IPS-NIHi11 (cell line): ENCODE results near the gene KCNK10.

ENCODE experiments used
- DNase-seq: peaks from one replicate; pipeline ENCODE4 v3.0.0; 2012; ENCODE audit warnings: mixed read lengths, low spot score

KCNK10 gene

DNA sequence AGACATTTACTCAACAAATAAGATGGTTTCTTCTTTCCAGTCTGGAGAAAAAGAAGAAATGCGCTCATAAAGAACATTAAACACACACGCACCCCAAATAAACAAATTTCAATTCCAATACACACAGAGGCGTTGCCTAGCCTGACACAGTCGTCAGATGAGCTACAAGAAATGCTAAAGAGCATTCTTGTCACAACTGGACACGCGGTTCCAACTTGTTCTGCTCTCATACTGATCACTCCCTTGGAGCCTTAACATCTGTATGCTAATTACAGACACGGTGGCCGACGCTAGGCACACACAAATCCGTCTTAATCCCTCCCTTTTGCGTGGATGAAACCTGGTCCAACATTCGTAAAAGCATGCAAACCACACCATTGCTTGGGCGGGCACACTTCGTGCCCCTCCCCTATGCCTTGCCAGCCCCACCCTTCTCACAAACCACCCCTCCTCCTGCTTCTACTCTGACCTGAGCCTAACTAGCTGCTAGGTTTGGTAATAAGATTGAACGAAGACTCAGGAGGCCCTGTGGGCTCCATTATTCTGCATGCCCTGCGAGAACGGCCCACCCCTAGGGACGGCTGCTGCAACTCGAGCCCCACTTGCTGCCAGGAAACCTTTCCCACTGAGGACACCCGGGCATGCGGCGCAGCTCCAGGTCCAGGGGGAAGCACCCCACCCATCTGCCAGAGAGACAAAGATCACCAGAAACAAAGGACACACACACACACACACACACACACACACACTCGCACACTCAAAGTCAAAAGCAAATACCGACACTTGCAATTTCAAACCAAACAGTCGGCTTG lies 1.2 kb downstream of the KCNK10 start:
- peak; percentile 14 for DNase-seq

GRCh38 chr14:88318406-88318805 lies 4.7 kb downstream of the KCNK10 start:
- no peak for DNase-seq

DNA sequence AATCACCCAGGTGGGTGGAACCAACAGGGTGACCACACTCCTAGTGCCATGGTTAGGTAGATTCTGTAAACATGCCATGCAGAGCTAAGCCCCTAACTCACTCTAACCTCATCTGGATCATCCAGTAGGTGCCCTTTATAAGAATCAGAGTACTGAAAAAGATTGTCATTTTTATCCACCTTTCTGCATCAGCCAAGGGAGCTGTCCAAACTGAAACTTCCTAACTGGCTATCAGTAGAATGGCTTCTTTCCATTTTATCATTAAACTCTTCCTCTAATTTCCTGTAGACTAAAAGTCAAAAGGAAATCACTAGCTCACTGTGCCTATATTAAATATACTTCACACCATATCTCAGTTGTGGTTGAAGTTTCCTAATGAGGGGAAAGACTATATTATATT lies 6.5 kb downstream of the KCNK10 start:
- DNase-seq, result no peak

DNA sequence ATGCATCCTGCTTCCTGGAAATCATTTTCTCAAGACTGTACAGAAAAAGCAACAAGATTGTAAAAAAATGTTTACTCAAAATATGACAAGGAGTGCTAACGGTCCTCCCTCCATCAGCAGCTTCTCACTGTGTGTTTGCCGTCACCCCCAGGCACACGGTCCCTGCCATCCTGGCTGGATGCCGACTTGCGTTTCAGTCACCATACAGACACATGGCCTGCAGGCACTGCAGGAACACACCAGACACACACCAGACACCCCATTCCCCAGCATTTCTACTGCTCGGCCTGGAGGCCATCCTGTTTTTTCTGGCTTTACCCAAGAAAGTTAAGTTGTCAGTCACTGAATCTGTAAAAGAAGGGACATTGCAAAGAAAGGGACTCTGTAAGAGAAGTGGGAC lies 10.8 kb downstream of the KCNK10 start:
- DNase-seq, result no peak

DNA sequence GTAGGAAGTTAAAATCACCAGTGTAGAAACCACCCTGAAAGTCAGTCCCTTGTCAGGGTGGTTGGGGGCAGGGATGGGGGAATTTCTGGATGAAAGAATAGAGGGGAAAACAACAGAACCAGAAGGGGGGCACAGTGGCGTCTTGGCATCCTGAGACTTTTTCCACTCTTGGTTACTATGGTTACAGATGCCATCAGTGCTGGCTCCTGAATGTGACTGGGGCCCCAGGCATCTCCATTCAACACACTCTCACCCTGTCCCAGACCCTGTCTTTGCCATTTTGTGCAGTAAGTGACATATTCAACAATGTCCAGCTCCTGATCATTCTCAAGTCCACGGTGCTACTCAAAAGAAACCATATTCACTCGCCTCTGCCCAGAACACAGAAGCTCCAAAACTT lies 11.3 kb downstream of the KCNK10 start:
- DNase-seq, result no peak

DNA sequence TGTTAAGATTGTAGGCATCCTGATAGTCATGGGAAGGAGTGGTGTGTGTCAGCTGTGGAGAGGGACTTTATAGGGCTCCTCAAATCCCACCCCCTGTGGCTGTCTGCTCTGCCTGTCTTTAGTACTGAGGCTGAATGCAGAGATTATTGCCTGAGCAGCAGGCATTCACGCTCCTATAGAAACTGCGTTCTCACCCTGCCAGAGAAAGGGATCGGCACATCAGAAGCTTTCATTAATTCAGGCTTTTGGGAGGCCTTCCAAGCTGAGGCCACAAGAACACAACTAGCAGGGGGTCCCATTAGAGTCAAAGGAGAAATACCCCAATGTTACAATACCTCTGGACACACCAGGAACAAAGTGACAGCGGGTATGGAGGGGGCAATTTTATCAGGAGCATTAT lies 12.6 kb downstream of the KCNK10 start:
- DNase-seq, result no peak

GRCh38 chr14:88310021-88310420 lies 13.0 kb downstream of the KCNK10 start:
- no peak for DNase-seq

- DNase-seq, result no peak
Observed at GRCh38 chr14:88305528-88306322, 17.3 kb downstream of the KCNK10 start.

GRCh38 chr14:88303041-88303440 lies 20.0 kb downstream of the KCNK10 start:
- no peak for DNase-seq

DNA sequence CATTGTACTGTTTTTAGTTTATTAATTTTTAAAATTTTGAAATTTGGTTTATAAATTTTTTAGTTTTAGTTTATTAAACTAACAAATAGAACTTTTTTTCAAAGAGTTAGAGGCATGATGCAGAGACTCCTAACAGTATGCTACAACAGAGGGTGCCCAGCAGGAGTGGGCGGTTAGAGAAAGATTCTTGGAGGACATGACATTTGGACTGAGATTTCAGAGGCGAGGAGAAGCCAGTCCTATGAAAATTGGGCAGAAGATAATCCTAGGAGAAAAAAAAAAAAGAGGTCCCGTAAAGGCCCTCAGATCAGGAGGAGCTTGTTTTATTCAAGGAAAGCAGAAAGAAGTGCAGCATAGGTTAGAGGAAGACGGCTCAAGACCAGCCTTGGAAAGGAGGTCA lies 21.7 kb downstream of the KCNK10 start:
- DNase-seq, result no peak

- DNase-seq, result no peak
Observed at GRCh38 chr14:88300817-88301216, 22.3 kb downstream of the KCNK10 start.

DNA sequence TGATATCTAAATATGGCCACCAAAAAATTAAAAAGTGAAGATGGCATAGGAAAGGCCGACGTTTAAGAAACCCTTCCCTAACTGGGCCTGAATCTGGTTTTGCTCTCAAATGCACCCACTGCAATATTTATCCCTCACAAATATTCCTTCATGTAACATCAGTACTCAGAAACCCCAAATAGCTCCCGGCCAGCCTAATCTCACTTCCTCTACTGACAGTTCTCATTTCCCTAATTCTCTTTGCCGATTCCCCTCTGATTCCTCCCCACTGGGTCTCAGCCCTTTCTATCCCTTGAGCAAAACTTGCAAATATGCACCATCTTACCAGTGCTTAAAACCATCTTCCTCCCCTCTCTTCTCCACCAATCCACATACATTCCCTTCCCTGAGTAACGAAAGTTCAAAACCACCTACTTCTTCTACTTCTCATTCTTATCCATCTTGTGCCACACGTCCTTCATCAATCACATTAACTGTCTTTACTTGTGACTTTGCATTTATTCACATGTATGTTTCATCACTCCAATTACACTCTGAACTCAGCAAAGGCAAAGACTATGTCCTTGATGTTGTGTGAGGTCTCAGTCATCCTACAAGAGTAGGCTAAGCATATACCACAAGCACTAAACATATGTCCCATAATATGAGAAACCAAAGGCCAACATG lies 23.1 kb downstream of the KCNK10 start:
- no peak for DNase-seq

GRCh38 chr14:88297306-88297705 lies 25.8 kb downstream of the KCNK10 start:
- no peak for DNase-seq

GRCh38 chr14:88296351-88296750 lies 26.7 kb downstream of the KCNK10 start:
- DNase-seq, result no peak

DNA sequence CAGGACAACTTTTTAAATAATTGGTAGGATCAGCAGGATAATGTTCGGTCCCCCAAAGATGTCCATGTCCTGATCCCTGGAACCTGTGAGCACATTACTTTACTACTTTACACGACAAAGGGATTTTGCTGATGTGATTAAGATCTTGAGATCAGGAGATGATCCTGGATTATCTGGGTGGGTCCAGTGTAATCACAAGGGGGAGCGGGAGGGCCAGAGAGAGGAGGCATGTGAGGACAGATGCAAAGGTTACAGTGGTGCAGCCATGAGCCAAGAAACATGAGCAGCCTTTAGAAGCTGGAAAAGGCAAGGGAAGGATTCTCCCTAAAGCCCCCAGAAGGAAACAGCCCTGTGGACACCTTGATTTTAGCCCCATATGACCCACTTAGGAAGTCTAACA lies 33.1 kb downstream of the KCNK10 start:
- no peak for DNase-seq

DNA sequence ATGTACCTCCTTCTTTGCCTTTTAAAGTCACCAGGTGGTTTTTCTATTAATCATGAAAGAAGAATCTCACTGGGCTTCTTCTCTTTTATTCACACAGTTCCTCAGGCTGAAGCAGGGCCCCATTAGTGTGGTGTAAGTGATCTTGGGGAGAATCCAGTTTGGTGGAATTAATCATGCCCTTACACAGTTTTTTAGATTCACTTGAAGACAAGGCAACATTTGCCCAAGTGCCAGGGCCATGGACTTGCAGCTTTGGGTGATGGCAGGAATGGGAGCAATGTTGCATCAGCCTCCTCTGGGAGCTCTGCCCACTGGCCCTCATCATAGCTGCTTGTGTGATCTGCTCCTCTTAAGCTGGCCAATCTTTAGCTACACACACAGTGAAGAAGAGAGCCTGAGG lies 33.8 kb downstream of the KCNK10 start:
- DNase-seq, result no peak

DNA sequence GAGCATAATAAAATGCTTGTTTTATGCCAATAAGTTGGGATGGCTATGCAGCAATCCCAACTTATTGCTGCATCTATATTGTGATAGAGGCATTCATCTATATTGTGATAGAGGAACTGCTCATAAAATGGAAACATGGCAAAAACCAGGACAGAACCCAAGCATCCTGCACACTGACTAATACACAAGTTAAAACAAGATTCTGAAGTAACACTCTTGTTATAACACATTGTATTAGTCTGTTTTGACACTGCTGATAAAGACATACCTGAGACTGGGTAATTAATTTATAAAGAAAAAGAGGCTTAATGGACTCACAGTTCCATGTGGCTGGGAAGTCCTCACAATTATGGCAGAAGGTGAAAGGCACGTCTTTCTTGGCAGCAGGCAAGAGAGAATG lies 36.8 kb downstream of the KCNK10 start:
- no peak for DNase-seq

DNA sequence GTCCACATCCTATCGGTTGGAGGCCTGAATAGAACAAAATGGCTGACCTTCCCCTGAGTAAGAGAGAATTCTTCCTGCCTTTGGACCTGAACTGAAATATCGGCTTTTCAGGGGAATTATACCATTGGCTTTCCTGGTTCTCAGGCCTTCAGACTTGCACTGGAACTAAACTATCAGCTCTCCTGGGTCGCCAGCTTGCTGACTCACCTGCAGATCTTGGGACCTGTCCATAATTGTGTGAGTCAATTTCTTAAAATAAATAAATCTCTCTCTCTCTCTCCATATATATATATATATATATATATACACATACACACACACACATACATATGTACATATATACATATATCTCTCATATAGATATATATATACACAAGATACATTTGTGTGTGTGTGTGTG lies 41.6 kb downstream of the KCNK10 start:
- DNase-seq, result no peak

GRCh38 chr14:88276923-88277596 lies 46.0 kb downstream of the KCNK10 start:
- DNase-seq, result no peak

DNA sequence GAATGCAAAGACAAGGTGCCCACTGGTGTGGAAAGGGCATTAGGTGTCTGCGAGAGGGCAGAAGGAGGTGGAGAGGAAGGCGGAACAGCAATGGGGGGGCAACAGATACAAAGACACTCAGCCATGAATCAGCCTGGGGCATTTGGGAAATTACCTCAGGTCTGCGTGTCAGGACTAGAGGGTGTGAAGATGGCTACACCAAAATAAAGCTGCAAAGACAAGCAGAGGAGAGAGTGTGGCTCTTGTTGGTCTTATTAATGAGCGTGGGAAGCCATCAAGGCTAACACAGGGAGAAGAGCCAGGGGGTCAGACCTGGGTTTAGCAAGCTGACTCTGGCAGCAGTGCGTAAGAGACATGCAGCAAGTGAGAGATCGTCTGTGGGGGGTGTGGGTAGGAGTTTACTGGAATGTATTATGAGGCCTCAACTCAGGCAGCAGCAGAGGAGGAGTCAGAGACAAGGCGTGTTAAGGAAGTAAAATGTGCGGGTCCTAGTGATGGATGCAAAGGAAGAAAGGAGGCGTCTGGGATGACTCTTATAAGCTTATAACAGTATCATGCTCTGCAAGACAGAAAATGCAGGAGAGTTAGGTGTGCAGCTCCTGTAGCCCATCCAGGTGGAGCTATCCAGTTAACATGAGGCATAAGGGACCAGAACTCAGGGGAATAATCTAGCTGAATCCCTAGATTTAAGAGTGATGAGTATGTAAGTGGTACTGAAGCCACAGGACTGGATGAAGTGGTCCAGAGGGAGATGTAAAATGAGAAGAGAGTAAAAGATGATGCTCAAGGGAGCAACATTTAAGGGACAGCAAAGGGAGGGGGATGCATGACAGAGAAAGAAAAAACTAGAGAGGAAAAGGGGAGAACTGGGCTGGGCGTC lies 50.4 kb downstream of the KCNK10 start:
- no peak for DNase-seq

- DNase-seq, result no peak
Observed at GRCh38 chr14:88271205-88271604, 51.9 kb downstream of the KCNK10 start.
